ENCODE results near the gene PAPPA. TPM values are rescaled to one million over a fixed set of nuclear protein-coding genes. Genes with fewer than 3 reads are reported as not detected.

Gene PAPPA
- total RNA-seq, 1 donor from 2014 or later, result under 0.01 TPM

DNA sequence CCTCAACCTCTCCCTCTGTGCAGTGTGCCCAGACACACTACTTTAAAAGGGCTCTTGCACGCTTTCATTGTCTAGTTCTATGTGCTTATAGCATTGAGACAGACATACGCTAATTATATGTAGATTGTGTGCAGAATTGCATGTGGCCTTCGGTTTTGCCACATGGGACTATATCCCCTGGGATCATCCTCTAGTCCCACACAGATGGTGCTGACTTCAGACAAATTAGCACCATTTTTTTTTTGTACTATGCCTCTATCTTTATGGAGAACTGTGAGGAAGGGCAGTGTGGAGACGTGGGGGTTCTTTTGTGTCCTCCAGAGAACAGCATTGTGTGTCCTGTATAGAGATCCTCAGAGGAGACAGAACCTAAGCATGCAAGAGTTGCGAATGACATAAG, 29.3 kb downstream of the PAPPA start:
- no peak for DNase-seq (ENCODE audit: low read depth in 2 of 2)

- no peak for DNase-seq (ENCODE audit: low read depth in 2 of 2)
These were observed 34.1 kb downstream of the PAPPA start for GRCh38 chr9:116187570-116188170.

DNA sequence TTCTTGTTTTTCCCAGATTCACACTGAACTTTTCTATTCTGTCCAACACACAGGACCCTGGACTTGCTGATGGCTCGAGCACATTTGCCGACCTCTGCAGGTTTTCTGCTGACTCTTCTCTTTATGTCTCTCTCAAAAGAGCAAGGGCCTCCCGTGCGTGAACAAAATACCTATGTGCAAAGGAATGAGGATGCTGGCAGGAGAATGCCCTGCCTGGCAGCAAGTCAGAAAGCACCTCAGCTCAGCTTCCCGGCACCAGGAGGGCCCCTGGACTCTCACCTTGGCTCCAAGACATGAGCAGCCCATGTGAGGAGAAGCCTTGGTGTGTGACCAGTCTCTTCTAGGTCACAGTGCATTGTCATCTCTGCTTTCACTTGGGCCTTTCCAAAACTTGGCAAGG, 36.1 kb downstream of the PAPPA start:
- no peak for DNase-seq (ENCODE audit: low read depth in 2 of 2)

GRCh38 chr9:116190637-116191396, 37.2 kb downstream of the PAPPA start:
- no peak for DNase-seq (ENCODE audit: low read depth in 2 of 2)

GRCh38 chr9:116191576-116192415, 38.2 kb downstream of the PAPPA start:
- DNase-seq (ENCODE audit: low read depth in 2 of 2), result no peak

- DNase-seq (ENCODE audit: low read depth in 2 of 2), result no peak
These were observed 40.0 kb downstream of the PAPPA start for GRCh38 chr9:116193636-116194035.

GRCh38 chr9:116196806-116197205, 43.2 kb downstream of the PAPPA start:
- DNase-seq (ENCODE audit: low read depth in 2 of 2), result no peak

GRCh38 chr9:116198344-116198743, 44.8 kb downstream of the PAPPA start:
- DNase-seq (ENCODE audit: low read depth in 2 of 2), result no peak

DNA sequence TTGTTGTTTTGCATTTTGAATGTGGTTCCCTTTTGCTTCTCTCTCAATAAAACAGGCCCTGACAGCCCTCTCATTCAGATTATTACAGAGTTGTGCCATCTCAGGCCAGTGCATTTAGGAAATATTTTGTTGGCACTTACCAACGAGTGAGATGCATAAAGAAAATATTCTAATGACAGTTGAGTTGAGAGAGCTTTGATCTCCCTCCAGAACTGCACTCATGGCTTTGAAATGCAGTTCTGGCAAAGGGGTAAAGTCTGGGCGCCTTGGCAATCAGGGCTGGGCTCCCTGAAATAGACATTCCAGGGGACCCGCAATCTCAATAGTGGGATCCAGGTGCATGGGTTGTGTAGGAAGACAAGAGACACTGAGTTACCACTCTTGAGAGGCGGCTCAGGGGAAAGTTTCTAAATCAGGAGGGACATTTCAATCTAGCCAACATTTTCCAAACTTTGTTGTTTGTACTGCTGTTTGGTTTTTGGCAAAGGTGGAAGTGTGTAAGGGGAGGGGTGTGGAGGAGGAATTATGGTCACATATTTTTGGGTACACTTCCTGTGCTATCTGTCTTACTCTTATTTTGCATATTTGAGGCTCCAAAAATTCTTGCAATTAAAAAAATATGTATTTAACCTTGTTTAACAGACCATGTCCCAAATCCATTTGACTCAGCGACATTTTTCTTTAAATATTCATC, 48.8 kb downstream of the PAPPA start:
- DNase-seq (ENCODE audit: low read depth in 2 of 2), result no peak

- no peak for DNase-seq (ENCODE audit: low read depth in 2 of 2)
These were observed 50.8 kb downstream of the PAPPA start for GRCh38 chr9:116204252-116204882.

DNA sequence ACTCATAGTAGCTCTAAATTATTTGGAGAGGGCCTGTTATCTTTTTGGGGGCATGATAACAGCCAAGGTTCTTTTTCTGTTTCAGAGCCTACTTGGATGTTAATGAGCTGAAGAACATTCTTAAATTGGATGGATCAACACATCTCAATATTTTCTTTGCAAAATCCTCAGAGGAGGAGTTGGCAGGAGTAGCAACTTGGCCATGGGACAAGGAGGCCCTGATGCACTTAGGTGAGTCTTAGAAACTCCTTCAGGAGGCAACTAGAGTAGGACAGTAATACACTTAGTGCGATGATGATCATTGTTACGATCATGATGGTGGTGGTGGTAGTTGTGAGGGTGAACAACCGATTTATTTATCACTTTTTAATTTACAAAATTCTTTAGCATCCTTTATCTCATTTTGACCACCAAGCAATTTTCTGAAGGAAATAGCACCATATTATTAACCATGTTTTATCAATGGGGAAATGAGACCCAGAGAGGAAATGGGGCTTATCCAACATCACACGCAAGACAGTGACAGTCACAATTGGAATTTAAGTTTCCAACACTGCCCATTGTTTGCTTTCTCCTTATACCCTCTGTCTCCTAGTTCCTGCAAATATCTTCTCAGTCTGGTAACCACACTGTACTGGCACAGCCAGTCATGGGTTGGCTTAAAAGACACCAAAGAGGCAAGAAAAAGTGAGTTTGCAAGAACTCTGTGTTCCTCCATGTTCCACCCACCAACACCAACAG, 54.0 kb downstream of the PAPPA start:
- DNase-seq (ENCODE audit: low read depth in 2 of 2), result no peak

DNA sequence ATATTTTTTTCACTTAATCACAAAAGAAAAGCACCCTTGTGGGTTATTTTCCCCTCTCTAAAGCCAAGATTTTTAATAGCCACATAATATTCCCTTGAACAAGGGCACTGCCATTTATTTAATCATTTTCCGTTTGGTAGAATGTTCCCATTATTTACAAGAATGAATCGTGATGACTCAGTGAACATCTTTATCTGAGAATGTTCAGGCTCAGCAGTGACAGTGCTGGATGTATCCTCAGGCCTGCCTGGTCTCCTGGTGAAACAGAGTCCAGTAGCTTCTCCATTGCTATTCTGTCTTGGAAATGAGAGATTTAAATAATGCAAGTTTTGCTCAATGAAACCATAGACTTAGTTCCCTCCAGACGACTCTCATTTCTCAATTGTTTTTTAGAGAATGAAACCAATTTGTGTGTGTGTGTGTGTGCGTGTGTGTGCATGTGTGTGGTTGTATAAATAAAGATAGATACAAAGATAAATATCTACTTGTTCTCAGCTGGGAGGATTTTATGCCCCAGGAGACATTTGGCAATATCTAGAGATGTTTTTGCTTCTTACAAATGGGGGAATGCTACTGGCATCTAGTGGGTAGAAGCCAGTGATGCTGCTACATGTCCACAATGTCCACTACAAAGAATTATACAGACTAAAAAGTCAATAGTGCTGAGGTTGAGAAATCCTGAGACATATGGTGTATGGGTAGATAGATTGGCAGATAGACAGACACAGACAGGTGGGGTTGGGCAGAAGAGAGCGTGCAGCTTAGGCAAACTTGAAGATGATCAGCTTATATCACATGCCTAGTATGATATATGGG, 55.0 kb downstream of the PAPPA start:
- DNase-seq (ENCODE audit: low read depth in 2 of 2), result no peak

DNA sequence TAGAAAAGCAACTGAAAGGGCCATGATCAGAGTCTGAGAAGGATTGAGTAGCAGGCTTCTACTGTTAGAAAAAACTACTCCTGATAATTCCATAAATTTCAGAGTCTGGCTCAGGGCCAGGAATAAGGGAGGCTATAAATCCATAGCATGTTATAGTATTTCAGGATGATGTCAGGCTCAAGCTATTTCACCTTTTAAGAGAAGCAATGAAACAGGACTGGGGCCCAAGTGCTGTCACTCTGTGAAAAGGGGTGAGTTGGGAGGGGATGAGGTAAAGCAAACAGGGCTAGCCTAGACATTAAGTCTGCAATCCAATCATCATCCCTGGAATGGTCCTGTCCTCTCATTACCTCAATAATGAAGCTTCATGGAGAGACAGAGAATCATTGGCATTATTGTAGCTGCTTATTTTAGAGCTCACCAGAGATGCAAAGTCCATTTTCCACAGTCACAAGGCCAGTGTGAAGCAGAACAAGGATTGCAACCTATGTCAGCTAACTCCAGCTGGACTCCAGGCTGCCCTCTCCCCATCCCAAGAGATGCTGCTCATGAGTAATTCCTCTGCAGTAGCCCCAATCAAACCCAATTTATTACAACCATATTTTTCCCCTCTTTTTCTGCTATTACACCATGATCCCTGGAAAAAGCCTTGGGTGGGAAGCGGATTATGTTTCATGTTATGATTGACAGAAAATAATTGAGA, 56.0 kb downstream of the PAPPA start:
- DNase-seq (ENCODE audit: low read depth in 2 of 2), result no peak

DNA sequence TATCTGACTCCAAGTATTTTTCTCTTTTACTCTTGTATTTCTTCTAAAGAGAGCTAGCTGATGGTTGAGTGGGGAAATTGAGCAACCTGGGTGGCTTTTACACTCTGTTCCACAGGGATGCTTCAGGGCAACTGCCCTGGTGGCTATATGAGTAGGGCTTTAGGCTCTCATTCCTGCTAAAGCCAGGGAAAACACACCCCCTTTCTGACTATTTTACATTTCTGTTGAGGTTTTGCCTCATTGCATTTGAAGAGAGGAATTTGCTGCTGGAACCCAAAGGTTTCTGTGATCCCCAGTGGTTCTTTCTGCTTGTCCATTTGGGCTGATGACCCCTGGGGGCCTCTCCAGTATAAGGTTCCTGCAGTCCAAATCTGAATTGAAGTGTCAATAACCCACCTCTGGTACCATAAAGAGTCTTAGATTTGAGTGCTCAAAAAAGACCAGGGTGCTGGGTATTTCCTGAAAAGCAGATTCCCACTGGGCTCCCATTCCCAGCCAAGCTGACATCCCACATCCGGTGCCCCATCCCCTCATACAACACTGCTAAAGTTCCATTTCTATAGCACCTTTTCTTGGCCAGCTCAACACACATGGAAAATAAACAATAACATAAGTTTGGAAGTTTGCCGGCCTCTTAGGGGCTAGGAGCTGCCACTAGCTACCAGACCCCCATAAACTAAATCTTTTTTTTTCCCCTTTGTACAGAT, 59.5 kb downstream of the PAPPA start:
- DNase-seq (ENCODE audit: low read depth in 2 of 2), result no peak

GRCh38 chr9:116213693-116214047, 60.1 kb downstream of the PAPPA start:
- no peak for DNase-seq (ENCODE audit: low read depth in 2 of 2)

GRCh38 chr9:116218399-116218798, 64.8 kb downstream of the PAPPA start:
- DNase-seq (ENCODE audit: low read depth in 2 of 2), result no peak

DNA sequence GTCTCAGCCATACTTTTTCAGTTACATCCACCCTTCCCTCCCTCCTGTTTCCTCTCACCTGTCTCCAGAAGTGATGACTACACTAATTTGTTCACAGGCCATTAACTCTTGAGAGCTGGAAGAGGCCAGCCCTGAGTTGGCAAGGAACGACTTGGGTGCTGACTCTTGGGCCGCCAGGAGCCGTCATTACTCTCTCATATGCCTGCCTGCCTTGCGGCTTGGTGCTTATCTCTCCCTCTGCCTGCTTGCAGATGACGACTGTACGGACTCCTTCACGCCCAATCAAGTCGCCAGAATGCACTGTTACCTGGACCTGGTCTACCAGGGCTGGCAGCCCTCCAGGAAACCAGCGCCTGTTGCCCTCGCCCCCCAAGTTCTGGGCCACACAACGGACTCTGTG, 66.1 kb downstream of the PAPPA start:
- no peak for DNase-seq (ENCODE audit: low read depth in 2 of 2)

GRCh38 chr9:116223926-116224325, 70.3 kb downstream of the PAPPA start:
- DNase-seq (ENCODE audit: low read depth in 2 of 2), result no peak

Measured in dermis microvascular lymphatic vessel endothelial cell (primary cell).